Measurements from ENCODE around the gene KLHL20.
"Not testable (repeated sequence)": the region's sequence is repeated elsewhere in the genome, so short reads cannot be mapped to it uniquely, and the experiment has no call there.

Gene KLHL20

GRCh38 chr1:173714441-173714758, 381 bp upstream of the KLHL20 start:
- no peak for TF ChIP-seq CTCF (IDR thresholded peaks at IDR 0.05)
- H3K36me3 ChIP-seq = no peaks in the 10 kb centered on the region
- peak overlapping the region; percentile 68 to 72 for H3K4me3 ChIP-seq (ENCODE audit: low read depth in 1 of 2, low read length in 1 of 2)
- no peaks in the 10 kb centered on the region for H3K9me3 ChIP-seq
- peaks cover 44% of the 10 kb centered on the region for H3K27me3 ChIP-seq
- peaks cover 12 to 27% of the 10 kb centered on the region in 2 experiments for H3K4me1 ChIP-seq (ENCODE audit: control insufficient read depth in 1 of 2, insufficient read depth in 1 of 2, low read depth in 1 of 2, low read length in 1 of 2)
- H3K27ac ChIP-seq = peak overlapping the region; percentile 81

GRCh38 chr1:173715538-173715844, 710 bp downstream of the KLHL20 start:
- Histone ChIP-seq H3K9me3 (no peaks in the 10 kb centered on the region), H3K4me3 (ENCODE audit: low read depth in 1 of 2, low read length in 1 of 2) (peak overlapping the region; percentile 68 to 72), H3K27me3 (peaks cover 34% of the 10 kb centered on the region), H3K36me3 (no peaks in the 10 kb centered on the region), H3K27ac (peak overlapping the region; percentile 81), H3K4me1 (ENCODE audit: control insufficient read depth in 1 of 2, insufficient read depth in 1 of 2, low read depth in 1 of 2, low read length in 1 of 2) (peaks cover 12 to 27% of the 10 kb centered on the region in 2 experiments)
- TF ChIP-seq CTCF (IDR thresholded peaks at IDR 0.05) = no peak

- no peaks in the 10 kb centered on the region for H3K36me3 ChIP-seq
- H3K9me3 ChIP-seq = no peaks in the 10 kb centered on the region
- H3K27me3 ChIP-seq = peaks cover 16% of the 10 kb centered on the region
- H3K4me3 ChIP-seq (ENCODE audit: low read depth in 1 of 2, low read length in 1 of 2) = no peak overlapping the region
- H3K4me1 ChIP-seq (ENCODE audit: control insufficient read depth in 1 of 2, insufficient read depth in 1 of 2, low read depth in 1 of 2, low read length in 1 of 2) = peaks cover 12 to 27% of the 10 kb centered on the region in 2 experiments
- no peak overlapping the region for H3K27ac ChIP-seq
- TF ChIP-seq CTCF (IDR thresholded peaks at IDR 0.05) = no peak
These were observed 2.5 kb downstream of the KLHL20 start for GRCh38 chr1:173717238-173717637.

- H3K27ac ChIP-seq; H3K4me1 ChIP-seq (ENCODE audit: control insufficient read depth in 1 of 2, insufficient read depth in 1 of 2, low read depth in 1 of 2, low read length in 1 of 2); H3K9me3 ChIP-seq; H3K4me3 ChIP-seq (ENCODE audit: low read depth in 1 of 2, low read length in 1 of 2); H3K27me3 ChIP-seq: not testable (repeated sequence)
- peaks cover 18% of the 10 kb centered on the region for H3K36me3 ChIP-seq
These were observed 16.6 kb downstream of the KLHL20 start for GRCh38 chr1:173731331-173731730.

GRCh38 chr1:173733912-173734311, 19.1 kb downstream of the KLHL20 start:
- Histone ChIP-seq H3K27ac (no peak overlapping the region), H3K36me3 (peaks cover 16% of the 10 kb centered on the region), H3K4me3 (ENCODE audit: low read depth in 1 of 2, low read length in 1 of 2) (no peak overlapping the region), H3K27me3 (no peaks in the 10 kb centered on the region), H3K4me1 (ENCODE audit: control insufficient read depth in 1 of 2, insufficient read depth in 1 of 2, low read depth in 1 of 2, low read length in 1 of 2) (no peaks in the 10 kb centered on the region), H3K9me3 (no peaks in the 10 kb centered on the region)
- no peak for TF ChIP-seq CTCF (IDR thresholded peaks at IDR 0.05)

- H3K4me3 ChIP-seq (ENCODE audit: low read depth in 1 of 2, low read length in 1 of 2); H3K27ac ChIP-seq; H3K9me3 ChIP-seq; H3K4me1 ChIP-seq (ENCODE audit: control insufficient read depth in 1 of 2, insufficient read depth in 1 of 2, low read depth in 1 of 2, low read length in 1 of 2); H3K27me3 ChIP-seq: not testable (repeated sequence)
- H3K36me3 ChIP-seq = peaks cover 16% of the 10 kb centered on the region
These were observed 21.3 kb downstream of the KLHL20 start for GRCh38 chr1:173736104-173736503.

GRCh38 chr1:173742203-173742886, 27.6 kb downstream of the KLHL20 start:
- H3K27ac ChIP-seq = no peak overlapping the region
- no peak for TF ChIP-seq CTCF (IDR thresholded peaks at IDR 0.05)

More at GRCh38 chr1:173742203-173742886, 27.6 kb downstream of the KLHL20 start:
- no peaks in the 10 kb centered on the region for H3K27me3 ChIP-seq
- H3K4me3 ChIP-seq (ENCODE audit: low read depth in 1 of 2, low read length in 1 of 2) = no peak overlapping the region
- no peaks in the 10 kb centered on the region for H3K9me3 ChIP-seq
- H3K4me1 ChIP-seq (ENCODE audit: control insufficient read depth in 1 of 2, insufficient read depth in 1 of 2, low read depth in 1 of 2, low read length in 1 of 2) = no peaks in the 10 kb centered on the region
- peaks cover 7% of the 10 kb centered on the region for H3K36me3 ChIP-seq
